Occipital lobe (tissue), 2 donors: ENCODE results near the gene CXADR. TPM values are rescaled to one million over a fixed set of nuclear protein-coding genes. Genes with fewer than 3 reads are reported as not detected.
"Not testable (repeated sequence)": the region's sequence is repeated elsewhere in the genome, so short reads cannot be mapped to it uniquely, and the experiment has no call there.

Experiments used
- DNase-seq: peaks from one replicate; lab custom pipeline; 2025; lab: John Stamatoyannopoulos, UW
- total RNA-seq: library from RNA; depleted of rRNA; stranded (reverse); fragments of >200 nt; gene quantifications from one replicate; pipeline ENCODE4 v1.2.3, GENCODE V29; 2014

The CXADR gene
- total RNA-seq: 372 TPM

DNA sequence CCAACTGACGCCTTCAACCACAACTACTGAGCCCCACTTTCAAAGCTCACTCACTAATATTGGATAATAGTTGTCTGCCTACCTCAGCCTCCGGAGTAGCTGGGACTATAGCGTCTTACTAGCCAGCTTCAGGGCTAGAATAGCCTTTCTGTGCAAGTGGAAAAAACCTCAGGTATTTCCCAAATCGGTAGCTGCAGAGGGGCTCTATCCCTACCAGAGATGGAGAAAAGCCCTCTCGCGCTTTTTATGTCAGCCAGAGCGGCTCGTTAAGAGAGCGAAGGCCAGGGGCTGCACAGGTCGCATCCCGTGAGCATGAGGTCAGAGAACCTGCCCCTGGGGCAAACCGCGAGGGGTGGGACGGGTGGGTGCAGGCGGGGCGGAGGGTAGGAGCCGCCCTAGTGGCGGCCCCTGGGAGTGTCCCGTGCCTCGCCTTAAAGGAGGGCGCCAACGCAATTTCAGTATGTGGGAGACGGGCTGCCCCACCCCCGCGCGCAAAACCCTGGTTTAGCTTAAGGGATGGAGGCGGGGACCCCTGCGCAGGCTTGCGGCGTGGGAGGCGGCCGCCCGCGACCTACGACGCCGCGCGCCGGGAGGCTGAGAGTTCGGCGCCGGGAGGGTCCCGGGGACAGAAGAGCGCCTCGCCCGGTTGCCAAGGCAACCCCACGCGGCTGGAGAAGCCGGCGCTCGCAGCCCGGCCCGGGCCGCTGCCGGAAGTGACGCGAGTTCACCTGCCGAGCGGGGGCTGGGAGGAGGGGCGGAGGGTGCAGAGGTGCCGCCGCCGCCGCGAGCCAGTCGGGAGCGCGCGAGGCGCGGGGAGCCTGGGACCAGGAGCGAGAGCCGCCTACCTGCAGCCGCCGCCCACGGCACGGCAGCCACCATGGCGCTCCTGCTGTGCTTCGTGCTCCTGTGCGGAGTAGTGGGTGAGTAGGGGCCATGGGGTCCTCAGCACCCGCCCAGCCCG lies at the start of gene CXADR:
TSS of gene CXADR (plus strand) at position 791 of the 961 bp plus-strand sequence. CDS start at position 878, 87 bp downstream.
- DNase-seq: peak; percentile 77

DNA sequence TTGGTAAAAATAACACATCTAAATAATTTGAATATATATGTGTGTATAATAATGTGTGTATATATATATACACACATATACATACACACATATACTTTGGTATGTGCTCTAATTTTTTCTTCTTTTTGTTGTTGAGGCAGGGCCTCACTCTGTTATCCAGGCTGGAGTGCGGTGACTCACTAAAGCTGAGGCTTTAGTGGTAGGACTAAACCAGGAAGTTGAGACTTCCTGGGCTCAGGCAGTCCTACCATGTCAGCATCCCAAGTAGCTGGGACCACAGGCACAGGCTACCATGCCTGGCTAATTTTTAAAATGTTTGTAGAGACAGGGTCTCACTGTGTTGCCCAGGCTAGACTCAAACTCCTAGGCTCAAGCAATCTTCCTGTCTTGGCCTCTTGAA lies 46.7 kb upstream of the CXADR start:
- no peak for DNase-seq

DNA sequence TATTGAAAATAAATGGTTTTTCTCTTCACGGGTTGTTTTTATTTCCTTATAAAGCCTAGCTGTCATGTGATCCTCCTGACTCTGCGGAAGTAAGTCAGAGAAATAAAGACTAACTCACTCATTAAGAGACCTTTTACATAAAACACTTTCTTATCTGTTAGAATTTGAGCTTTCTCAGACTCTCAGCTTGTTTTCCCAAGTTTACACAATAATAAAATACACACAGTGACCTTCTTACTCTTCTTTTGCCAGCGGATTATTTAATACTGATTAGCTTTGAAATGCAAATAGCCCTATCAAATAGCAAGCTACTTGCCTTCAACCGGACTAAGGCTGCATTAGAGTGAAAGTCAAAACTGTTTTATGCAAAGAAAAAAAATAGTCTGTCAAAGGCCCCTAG lies 45.5 kb upstream of the CXADR start:
- no peak for DNase-seq

DNA sequence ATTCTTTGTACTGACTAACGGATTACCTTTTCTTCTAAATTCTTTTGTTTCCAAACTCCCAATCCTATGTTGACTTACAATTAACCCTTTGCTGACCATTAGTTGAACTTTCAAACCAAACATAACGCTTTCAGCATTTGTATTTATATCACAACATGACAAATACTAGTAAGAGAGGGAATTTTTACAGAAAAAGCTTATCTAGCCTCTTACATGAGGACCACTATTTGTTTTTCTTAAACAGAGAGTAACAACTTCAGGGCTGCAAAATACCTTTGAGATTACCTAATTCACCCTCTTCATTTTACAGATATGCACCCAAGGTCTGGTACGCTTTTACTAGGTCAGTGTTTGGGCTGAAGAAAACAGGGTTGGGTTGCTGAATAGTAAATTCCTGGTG lies 45.0 kb upstream of the CXADR start:
- DNase-seq: no peak

DNA sequence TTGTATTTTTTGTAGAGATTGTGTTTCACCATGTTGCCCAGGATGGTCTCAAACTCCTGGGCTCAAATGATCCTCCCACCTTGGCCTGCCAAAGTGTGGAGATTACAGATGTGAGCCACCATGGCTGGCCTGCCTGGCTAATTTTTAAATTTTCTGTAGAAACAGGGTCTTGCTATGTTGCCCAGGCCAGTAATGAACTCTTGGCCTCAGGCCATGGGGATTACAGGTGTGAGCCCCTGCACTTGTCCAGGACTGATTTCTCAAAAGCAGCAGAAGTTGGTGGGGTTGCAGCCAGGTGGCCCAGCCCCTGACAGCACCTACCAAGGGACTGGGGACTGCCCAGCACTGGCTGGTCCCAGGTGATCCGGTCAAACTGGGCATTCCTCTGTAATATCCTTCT lies 44.1 kb upstream of the CXADR start:
- DNase-seq: no peak

DNA sequence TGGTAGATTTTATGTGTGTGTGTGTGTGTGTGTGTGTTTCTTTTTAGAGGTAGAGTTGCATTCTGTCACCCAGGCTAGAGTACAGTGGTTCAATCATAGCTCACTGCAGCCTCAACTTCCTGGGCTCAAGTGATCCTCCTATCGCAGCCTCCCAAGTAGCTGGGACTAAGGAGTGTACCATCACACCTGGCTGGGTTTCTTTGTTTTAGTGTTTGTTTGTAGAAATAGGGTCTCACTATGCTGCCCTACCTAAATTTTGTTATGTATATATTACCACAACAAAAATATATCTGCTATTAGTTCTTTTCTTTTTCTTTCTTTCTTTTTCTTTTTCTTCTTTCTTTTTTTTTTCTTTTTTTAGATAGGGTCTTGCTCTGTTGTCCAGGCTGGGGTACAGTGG lies 43.1 kb upstream of the CXADR start:
- no peak for DNase-seq

DNA sequence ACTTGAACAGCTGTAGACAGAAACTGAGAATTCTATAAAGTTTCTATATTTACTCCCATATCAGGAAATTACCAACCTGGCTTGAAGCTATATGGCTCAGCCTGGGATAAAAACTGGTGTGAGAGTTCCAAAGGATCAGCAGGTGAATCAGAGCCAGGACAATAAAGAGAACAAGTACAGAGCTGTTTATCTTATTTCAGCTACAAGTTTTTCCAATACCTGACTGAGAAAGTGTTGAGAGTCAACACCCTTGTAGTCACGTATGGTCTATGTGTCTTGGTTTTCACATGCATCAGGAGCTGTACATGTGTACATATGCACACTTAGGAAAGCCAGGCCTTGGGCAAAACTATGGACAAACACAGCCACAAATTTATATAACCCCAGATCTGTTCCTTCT lies 40.7 kb upstream of the CXADR start:
- no peak for DNase-seq

DNA sequence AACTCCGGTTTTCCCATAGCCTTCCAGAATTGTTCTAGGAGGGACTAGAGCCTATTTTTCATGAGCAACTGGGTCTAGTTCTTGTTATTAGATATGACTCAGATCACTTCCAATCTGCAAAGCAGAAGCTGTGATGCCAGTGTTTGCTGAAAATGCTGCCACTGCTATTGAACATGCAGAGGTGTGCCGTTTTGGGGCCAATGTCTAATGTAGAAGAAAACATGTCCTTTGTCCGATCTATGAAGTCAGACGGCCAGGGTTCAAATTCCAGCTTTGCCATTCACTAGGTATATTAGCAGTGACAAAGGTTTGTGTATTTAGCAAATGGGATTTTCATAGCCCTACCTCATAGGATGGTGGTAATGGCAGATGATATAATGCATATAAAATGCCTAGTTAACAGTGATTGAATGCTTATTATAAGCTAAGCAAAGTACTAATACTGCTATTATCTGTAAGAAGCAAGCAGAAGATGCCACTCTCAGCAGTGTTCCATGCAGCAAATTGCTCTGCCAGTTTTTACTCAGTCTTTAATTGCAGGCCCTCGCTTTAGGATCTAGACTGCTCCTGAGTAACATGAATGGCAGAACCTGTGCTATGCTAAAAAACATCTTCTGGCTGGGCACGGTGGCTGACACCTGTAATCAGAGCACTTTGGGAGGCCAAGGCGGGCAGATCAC lies 40.1 kb upstream of the CXADR start:
- DNase-seq: no peak

DNA sequence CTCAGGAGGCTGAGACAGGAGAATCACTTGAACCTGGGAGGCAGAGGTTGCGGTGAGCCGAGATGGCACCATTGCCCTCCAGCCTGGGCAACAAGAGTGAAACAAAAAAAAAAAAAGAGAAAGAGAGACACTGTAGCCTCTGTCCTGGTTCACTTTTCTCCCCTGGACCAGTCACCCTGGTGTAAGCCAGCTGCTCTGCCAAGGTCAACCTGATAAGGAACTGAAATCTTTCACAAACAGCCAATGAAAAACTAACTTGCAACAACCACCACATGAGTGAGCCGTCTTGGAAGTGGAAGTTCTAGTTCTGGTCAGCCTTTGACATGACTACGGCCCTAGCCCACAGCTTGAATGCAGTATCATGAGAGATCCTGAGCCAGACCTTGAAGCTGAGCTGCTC lies 36.8 kb upstream of the CXADR start:
- no peak for DNase-seq

DNA sequence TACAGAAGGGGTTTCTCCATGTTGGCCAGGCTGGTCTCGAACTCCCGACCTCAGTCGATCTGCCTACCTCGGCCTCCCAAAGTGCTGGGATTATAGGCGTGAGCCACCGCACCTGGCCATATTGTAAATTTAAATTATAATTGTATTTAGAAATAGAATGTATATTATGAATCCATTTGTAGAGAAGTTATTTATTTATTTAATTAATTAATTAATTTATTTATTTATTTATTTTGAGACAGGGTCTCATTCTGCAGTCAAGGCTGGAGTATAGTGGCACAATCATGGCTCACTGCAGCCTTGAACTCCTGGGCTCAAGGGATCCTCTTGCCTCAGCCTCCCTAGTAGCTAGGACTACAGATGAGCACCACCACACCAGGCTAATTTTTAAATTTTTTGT lies 34.7 kb upstream of the CXADR start:
- DNase-seq: not testable (repeated sequence)

DNA sequence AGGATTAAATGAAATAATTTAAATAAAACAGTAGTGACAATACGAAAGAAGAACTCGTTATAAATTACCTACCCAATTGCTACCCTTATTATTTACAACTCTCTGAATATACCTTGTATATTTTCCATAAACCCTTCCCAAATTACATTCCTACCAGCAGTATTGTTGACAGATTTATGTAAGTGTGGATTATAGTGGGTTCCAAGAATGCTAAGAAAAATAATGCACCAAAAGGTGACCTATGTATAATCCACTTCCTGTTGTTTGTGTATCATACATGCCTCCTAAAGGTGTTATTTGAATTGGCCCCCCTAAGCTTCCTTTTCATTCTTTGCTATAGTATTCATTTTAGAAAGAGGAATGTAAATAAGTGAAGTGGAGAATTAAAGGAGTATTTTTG lies 33.2 kb upstream of the CXADR start:
- no peak for DNase-seq

DNA sequence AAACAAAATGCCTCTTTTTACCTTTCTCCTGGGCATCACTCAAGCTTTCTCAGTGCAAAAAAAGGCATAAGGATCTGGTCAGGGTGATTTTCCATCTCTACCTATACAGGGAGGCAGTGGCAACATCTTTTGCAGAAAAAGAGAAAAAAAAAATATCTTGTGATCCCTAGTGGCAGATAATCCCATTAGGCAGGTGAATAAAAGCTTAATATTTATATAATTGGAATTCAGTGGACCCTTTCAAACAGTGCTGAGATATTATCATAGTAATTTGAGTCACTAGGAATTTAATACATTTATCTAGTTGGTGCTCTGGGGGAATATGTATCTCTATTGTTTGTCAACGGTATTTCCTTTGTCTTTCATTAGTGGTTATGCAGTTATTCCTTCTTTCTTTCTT lies 29.9 kb upstream of the CXADR start:
- no peak for DNase-seq

DNA sequence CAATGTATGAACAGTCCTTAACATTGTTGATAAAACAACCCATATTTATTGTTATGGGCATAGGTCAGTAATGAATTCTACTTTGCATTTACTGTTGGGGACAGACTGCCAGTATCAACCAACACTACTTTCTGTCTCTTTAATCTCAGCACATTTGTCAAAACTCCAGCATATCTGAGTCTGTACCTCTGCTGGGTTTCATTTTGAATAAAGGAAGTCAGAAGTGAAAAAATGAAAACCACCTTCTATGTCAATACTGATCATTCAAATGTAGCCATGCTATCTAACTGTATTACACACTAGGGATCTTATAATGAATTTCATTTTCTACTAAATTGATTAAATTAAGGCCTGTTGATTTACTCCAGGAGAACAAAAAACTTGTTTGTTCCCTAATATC lies 24.2 kb upstream of the CXADR start:
- DNase-seq: no peak

DNA sequence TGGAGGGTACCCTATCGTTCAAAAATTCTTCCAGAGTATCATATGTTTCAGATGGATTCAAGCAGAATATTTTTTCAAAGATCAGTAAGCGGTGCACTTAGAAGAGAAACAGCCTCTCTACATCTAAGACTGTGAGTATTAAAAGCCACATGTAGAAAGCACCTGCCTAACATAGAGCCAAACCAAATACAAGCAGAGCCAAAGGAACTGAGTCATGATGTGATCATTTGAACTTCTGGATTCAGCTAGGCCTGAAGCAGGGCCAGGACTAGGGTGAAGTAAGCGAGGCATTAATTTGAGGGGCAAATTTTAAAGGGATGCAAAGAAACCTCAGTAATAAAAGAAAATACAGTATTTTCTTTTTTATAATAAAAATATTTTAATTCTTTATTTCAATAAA lies 23.3 kb upstream of the CXADR start:
- DNase-seq: not testable (repeated sequence)

DNA sequence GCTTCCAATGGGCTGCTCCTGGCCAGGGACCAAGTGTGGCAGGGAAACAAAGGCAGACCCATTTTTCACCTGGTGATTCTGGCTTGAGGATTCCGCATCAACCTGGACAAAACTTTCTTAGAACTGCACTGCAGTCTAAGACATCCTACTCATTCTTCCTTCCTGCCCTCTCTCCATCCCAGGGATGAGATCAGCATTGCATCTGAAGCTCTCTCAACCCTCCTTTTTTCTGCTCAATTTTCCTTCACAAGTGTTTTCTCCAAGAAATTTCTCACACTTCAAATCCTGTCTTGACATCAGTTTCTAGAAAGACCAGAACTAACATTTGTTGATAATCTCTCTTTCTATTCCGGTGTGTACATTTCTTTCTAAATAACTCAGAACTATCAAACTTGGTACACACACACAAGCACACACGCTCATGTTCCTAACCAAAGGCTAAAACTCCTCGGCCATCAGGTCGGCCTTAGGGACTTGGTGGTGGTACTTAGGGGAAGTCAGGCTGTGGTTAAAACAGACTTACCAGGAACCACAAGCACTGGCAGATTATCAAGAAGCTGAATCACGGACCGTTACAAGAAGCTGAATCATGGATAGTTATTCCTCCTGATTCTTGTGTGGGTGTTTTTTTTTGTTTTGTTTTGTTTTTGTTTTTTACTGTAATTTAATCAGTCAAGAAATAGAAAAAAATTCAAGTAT lies 21.0 kb upstream of the CXADR start:
- no peak for DNase-seq

DNA sequence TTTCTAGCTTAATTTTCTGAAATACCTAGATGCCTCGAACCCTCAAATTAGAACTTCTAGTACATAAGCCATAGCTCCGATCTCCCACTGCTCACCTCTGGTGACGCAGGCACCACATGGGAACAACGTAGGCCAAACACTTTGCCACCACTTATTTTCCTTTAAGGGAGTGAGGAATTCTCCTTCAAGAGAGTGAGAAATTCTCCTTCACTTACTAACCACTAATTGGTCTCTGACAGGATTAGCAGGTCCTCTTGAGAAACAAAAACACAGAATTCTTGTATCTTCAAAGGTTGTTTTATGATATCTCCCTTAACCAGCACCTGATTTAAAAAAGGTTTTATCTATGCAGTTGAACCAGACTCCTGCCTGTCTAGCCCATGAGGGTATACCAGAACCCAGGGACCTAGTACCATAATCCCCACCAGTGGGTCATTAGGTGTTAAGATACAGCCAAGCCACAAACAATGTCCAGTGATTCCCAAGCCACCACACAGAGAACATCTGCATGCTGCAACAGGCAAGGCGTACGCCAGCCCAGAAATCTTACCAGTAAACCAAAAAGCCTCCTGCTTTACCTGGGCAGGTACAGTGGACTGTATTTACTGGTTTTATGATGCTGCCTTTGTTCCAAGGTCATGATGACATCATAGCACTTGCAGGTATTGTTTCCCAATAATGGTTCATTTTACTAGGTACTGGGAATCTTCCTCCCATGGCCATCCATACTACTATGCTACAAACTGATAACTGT lies 20.3 kb upstream of the CXADR start:
- DNase-seq: no peak

DNA sequence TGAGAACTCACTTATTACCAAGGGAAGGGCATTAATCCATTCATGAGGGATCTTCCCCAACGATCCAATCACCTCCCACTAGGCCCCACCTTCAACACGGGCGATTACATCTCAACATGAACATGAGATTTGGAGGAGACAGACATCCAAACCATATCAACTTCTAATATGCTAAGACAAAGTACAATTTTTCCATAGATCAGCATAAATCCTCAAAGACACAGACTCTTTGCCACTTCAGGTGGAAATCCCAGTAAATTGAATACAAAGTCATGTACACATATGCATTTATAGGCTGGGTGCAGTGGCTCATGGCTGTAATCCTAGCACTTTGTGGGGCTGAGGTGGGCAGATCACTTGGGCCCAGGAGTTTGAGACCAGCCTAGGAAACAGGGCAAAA lies 18.8 kb upstream of the CXADR start:
- no peak for DNase-seq

DNA sequence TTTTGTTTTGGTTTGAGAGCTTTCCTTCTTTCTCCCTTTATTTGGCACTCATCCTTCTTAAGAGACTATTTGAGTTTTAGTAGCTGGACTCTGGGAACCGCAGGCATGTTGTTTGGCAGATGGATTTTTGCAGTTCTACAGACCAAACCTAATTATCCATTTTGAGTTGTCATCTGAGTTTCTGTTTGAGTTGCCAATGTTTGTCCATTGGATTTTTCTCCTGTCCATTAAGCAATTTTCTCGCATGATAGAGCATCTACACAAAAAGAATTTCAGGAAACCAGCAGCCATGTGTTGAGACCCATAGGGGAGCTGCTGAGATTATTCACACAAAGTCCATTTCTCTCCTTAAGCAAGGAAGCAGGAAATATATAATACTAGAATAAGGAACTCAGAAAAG lies 17.2 kb upstream of the CXADR start:
- no peak for DNase-seq

DNA sequence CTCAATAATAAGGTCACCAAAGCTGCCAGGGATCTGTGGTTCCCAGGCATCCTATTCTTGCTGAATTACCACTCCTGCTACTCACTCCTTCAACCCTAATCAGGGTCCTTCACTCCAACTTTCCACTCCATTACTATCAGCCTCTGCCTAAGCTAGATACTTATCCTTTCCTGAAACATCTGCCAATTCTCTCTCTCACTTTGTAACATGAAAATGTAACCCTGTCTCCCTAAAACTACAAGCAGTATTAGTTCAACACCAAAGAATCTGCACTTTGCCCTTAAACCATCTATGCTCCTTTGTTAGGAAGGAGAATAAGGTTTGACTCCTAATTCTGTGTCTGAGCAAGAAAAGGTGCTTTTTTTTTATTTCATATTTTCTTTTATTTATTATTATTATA lies 15.5 kb upstream of the CXADR start:
- DNase-seq: no peak

DNA sequence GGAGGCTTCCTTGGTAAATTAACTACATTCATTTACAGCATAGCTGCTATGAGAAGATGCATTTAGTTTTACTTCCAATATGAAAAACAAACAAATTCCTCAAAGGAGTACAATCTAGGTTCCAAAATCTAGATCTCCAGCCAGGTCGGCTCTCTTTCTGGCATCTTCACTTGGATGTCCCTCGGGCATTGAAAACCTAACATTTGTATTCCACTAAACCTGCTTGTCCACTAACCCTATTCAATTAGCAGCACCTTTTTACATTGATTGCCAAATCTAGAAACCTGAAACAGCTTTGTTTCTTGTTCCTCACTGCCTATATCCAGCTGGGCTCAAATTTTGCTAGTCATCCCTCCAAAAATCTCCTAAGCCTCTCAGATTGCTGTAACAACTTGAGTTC lies 14.3 kb upstream of the CXADR start:
- DNase-seq: no peak
